ENCODE data around the gene GEMIN5. TPM values are rescaled to one million over a fixed set of nuclear protein-coding genes. Genes with fewer than 3 reads are reported as not detected.

GEMIN5 gene
- total and polyA plus RNA-seq, 2 of the 13 experiments (the other 11 are each of a cell fraction or from before 2014, with no cell fraction given) = 6.6 to 28.6 TPM

GRCh38 chr5:154842689-154843530 is 95.1 kb downstream of the GEMIN5 start (continued):
- TF ChIP-seq MATR3 (CRISPR knock-in tag; IDR thresholded peaks at IDR 0.05) (no peak), AKAP8 (CRISPR knock-in tag; IDR thresholded peaks at IDR 0.05) (peak; percentile 59; the same call in 1 of the 2 replicates), SNAPC5 (CRISPR knock-in tag; IDR thresholded peaks at IDR 0.05; ENCODE audit: borderline replicate concordance) (no peak), ZNF629 (CRISPR knock-in tag; conservative IDR thresholded peaks at IDR 0.05) (peak; percentile 24; the same call in 1 of the 2 replicates), TEF (CRISPR knock-in tag; IDR thresholded peaks at IDR 0.05) (no peak), KLF15 (CRISPR knock-in tag; IDR thresholded peaks at IDR 0.05; ENCODE audit: borderline replicate concordance) (no peak), ZNF296 (CRISPR knock-in tag; conservative IDR thresholded peaks at IDR 0.05) (no peak), NAIF1 (CRISPR knock-in tag; IDR thresholded peaks at IDR 0.05; ENCODE audit: borderline replicate concordance) (0 out of 2 replicates have a peak, but pooled peaks have one; percentile 39), KDM3A (CRISPR knock-in tag; IDR thresholded peaks at IDR 0.05; ENCODE audit: low read depth) (0 out of 2 replicates have a peak, but pooled peaks have one; percentile 36), NBN (conservative IDR thresholded peaks at IDR 0.05) (no peak), ZUFSP (CRISPR knock-in tag; IDR thresholded peaks at IDR 0.05; ENCODE audit: borderline replicate concordance) (no peak), MAFK (conservative IDR thresholded peaks at IDR 0.05 in 1 of 2, IDR thresholded peaks at IDR 0.05 in 1 of 2; ENCODE audit: low read length in 2 of 2) (peak; percentile 96), ZNF674 (CRISPR knock-in tag; IDR thresholded peaks at IDR 0.05; ENCODE audit: low read depth) (no peak), ZNF609 (CRISPR knock-in tag; IDR thresholded peaks at IDR 0.05; ENCODE audit: borderline replicate concordance) (peak; percentile 97), ZEB1 (IDR thresholded peaks at IDR 0.05; ENCODE audit: insufficient replicate concordance, low read depth) (no peak), ZBTB43 (CRISPR knock-in tag; conservative IDR thresholded peaks at IDR 0.05) (no peak), PHF21A (CRISPR knock-in tag; IDR thresholded peaks at IDR 0.05) (peak; percentile 86), SP1 (IDR thresholded peaks at IDR 0.05) (no peak), SP1 (CRISPR knock-in tag; IDR thresholded peaks at IDR 0.05) (no peak)

All from HepG2 (cell line).